Kidney (tissue), 14 donors: ENCODE measurements around the gene RPL28. TPM values are rescaled to one million over a fixed set of nuclear protein-coding genes. Genes with fewer than 3 reads are reported as not detected.

ENCODE experiments used
- DNase-seq, 5 donors: peaks; one replicate each; pipeline ENCODE4 v3.0.0-alpha.2; 2013 to 2020
- FAIRE-seq: peaks from 2 replicates; lab custom pipeline; 2012; peaks lifted over from hg19 to GRCh38; lab: Jason Lieb, UNC
- H3K27ac ChIP-seq, 2 donors: one replicate each; pipeline ENCODE4 v1.7.0; 2013; ENCODE audit warnings: low read depth in 2 of 2, low read length in 2 of 2, inconsistent platforms in 1 of 2
- H3K27me3 ChIP-seq: one replicate; pipeline ENCODE4 v1.7.1; 2013; ENCODE audit warnings: low read length, inconsistent platforms; ENCODE audit not compliant: control insufficient read depth, insufficient read depth
- H3K36me3 ChIP-seq, 3 donors: one replicate each; pipeline versions ENCODE4 v1.7.0 to v1.7.1; 2013; ENCODE audit warnings: low read length in 3 of 3, control low read depth in 1 of 3, inconsistent platforms in 1 of 3; ENCODE audit not compliant: insufficient read depth in 3 of 3, control insufficient read depth in 2 of 3
- H3K4me1 ChIP-seq, 3 donors: one replicate each; pipeline versions ENCODE4 v1.7.0 to v1.7.1; 2013; ENCODE audit warnings: low read length in 3 of 3, inconsistent platforms in 1 of 3, low read depth in 1 of 3; ENCODE audit not compliant: control insufficient read depth in 2 of 3, insufficient read depth in 2 of 3
- H3K4me3 ChIP-seq, 3 donors: one replicate each; pipeline versions ENCODE4 v1.7.0 to v1.8.1; 2013; ENCODE audit warnings: low read length in 3 of 3, control low read depth in 1 of 3, inconsistent platforms in 1 of 3
- H3K9ac ChIP-seq, 3 donors: one replicate each; pipeline versions ENCODE4 v1.7.0 to v1.7.1; 2013; ENCODE audit warnings: low read length in 3 of 3, control low read depth in 1 of 3, inconsistent platforms in 1 of 3
- H3K9me3 ChIP-seq, 3 donors: one replicate each; pipeline versions ENCODE4 v1.7.0 to v1.7.1; 2013; ENCODE audit warnings: low read length in 3 of 3, control low read depth in 1 of 3, inconsistent platforms in 1 of 3; ENCODE audit not compliant: control insufficient read depth in 2 of 3, insufficient read depth in 1 of 3
- intact Hi-C: fragments of 100-400 bp; cut with DNase I; formaldehyde crosslinking; loops from one replicate; pipeline ENCODE4 v1.11.1; 2022
- polyA plus RNA-seq: library from polyadenylated mRNA; stranded (reverse); fragments of 350-450 nt; fragmentation: Illumina TruSeq; extraction: RNeasy Lipid Tissue Mini Kit (QIAGEN cat#74804); gene quantifications from one replicate; pipeline ENCODE4 v1.2.3, GENCODE V29; 2014; ENCODE audit warnings: low read depth, low replicate concordance; ENCODE audit not compliant: insufficient read depth
- total RNA-seq: library from RNA; stranded (reverse); fragmentation: NEBNext Ultra II Directional; extraction: Animal tissue kit (Norgen Biotek cat#: 25700); gene quantifications from one replicate; pipeline ENCODE4 v1.2.1, GENCODE V29; 2021
- TF ChIP-seq, protein P1 (sequence below): IDR thresholded peaks from 3 replicates; pipeline ENCODE4 v1.5.1; 2012; ENCODE audit warnings: mild to moderate bottlenecking, moderate library complexity, borderline replicate concordance; ENCODE audit not compliant: insufficient read depth; ENCODE audit errors: extremely low read depth
- donor health status: control.
- donor health status: control.
- donor health status: control.
- donor health status: control.
- donor health status: control.
- donor health status: DM: yes; HTN: yes; CAD: no.
- donor health status: Normal renal cell carcinoma (clear cell type).

RPL28 gene
- total and polyA plus RNA-seq, 2 donors from 2014 or later: 1,259 to 1,453 TPM

GRCh38 chr19:55382013-55382412, 3.7 kb upstream of the RPL28 start:
- no peak for FAIRE-seq
- no peak for DNase-seq
- H3K27ac ChIP-seq: no peak overlapping the region
- peaks cover 0 to 19% (median 10%) of the 10 kb centered on the region in 3 donors for H3K4me1 ChIP-seq
- TF ChIP-seq, protein P1, sequence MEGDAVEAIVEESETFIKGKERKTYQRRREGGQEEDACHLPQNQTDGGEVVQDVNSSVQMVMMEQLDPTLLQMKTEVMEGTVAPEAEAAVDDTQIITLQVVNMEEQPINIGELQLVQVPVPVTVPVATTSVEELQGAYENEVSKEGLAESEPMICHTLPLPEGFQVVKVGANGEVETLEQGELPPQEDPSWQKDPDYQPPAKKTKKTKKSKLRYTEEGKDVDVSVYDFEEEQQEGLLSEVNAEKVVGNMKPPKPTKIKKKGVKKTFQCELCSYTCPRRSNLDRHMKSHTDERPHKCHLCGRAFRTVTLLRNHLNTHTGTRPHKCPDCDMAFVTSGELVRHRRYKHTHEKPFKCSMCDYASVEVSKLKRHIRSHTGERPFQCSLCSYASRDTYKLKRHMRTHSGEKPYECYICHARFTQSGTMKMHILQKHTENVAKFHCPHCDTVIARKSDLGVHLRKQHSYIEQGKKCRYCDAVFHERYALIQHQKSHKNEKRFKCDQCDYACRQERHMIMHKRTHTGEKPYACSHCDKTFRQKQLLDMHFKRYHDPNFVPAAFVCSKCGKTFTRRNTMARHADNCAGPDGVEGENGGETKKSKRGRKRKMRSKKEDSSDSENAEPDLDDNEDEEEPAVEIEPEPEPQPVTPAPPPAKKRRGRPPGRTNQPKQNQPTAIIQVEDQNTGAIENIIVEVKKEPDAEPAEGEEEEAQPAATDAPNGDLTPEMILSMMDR: no peak
- intact Hi-C loops: no loop called here
- no peaks in the 10 kb centered on the region for H3K9me3 ChIP-seq
- H3K36me3 ChIP-seq: peaks cover 0 to 1% (median 0%) of the 10 kb centered on the region in 3 donors
- H3K9ac ChIP-seq: no peak overlapping the region
- no peak overlapping the region for H3K4me3 ChIP-seq
- no peaks in the 10 kb centered on the region for H3K27me3 ChIP-seq

GRCh38 chr19:55382522-55383054, 3.1 kb upstream of the RPL28 start:
- intact Hi-C loops: no loop called here
- Histone ChIP-seq H3K4me1 (peaks cover 0 to 24% (median 15%) of the 10 kb centered on the region in 3 donors), H3K27ac (no peak overlapping the region), H3K9ac (no peak overlapping the region), H3K9me3 (no peaks in the 10 kb centered on the region), H3K27me3 (no peaks in the 10 kb centered on the region), H3K4me3 (no peak overlapping the region), H3K36me3 (peaks cover 0 to 7% (median 0%) of the 10 kb centered on the region in 3 donors)
- TF ChIP-seq, protein P1: no peak
- DNase-seq (no peak), FAIRE-seq (no peak)

GRCh38 chr19:55383279-55384130, 2.2 kb upstream of the RPL28 start:
- Histone ChIP-seq H3K9ac (peak overlapping the region in 1 of 3 donors; percentile 35), H3K36me3 (peaks cover 0 to 16% (median 3%) of the 10 kb centered on the region in 3 donors), H3K27ac (peak overlapping the region; percentile 22 to 71), H3K4me3 (peak overlapping the region; percentile 40 to 48 (median 48)), H3K4me1 (peaks cover 0 to 33% (median 23%) of the 10 kb centered on the region in 3 donors), H3K9me3 (no peaks in the 10 kb centered on the region), H3K27me3 (no peaks in the 10 kb centered on the region)
- FAIRE-seq: no peak
- intact Hi-C loops: no loop called here
- TF ChIP-seq, protein P1: peak; percentile 29
- DNase-seq: peak; percentile 79 to 89 (median 80)
